GM12878 (cell line): ENCODE data around the gene CATSPER3. TPM values are rescaled to one million over a fixed set of nuclear protein-coding genes. Genes with fewer than 3 reads are reported as not detected.

Experiments used
- ATAC-seq: fragments of 200-7000 bp; cut with Tn5 transposase; 3 replicates; pipeline ENCODE4 v1.9.1; 2020; ENCODE audit warnings: mild to moderate bottlenecking, moderate library complexity
- BruUV-seq: library from RNA; stranded (reverse); fragments of 400-500 nt; replicated peaks from 2 replicates; lab custom pipeline; 2021; lab: Mats Ljungman, UMichigan
- CTCF ChIA-PET: fragments of 300-600 bp; sonication (Branson Sonifier 250); formaldehyde crosslinking; extraction: SDS; loops from one replicate; lab custom pipeline; 2021; ENCODE audit warnings: inconsistent platforms; lab: Yijun Ruan, JAX
- POLR2A ChIA-PET: fragments of 350-600 bp; formaldehyde crosslinking; extraction: SDS; loops from one replicate; lab custom pipeline; 2021; ENCODE audit warnings: inconsistent platforms; lab: Charles Lee
- RAD21 ChIA-PET: fragments of 300-600 bp; sonication (Branson Sonifier 250); formaldehyde crosslinking; loops from one replicate; lab custom pipeline; 2023; ENCODE audit warnings: antibody characterized with exemption; ENCODE audit not compliant: unreplicated experiment; lab: Charles Lee
- SMC1A ChIA-PET: fragments of 300-600 bp; sonication (Branson Sonifier 250); formaldehyde crosslinking; loops from one replicate; lab custom pipeline; 2023; ENCODE audit not compliant: unreplicated experiment, uncharacterized antibody; lab: Charles Lee
- DNase-seq: peaks from one replicate; pipeline ENCODE4 v3.0.0-alpha.2; 2011; ENCODE audit warnings: low read depth, low spot score
- FAIRE-seq: peaks from 3 replicates; lab custom pipeline; 2011; peaks lifted over from hg19 to GRCh38; lab: Jason Lieb, UNC
- H2AFZ ChIP-seq: 2 replicates; pipeline ENCODE4 v1.6.0; 2011; ENCODE audit warnings: low read depth, low read length, control low read depth; ENCODE audit not compliant: control insufficient read depth
- H3K27ac ChIP-seq: 2 replicates; pipeline ENCODE4 v1.5.1; 2011; ENCODE audit warnings: control low read depth; ENCODE audit not compliant: control insufficient read depth, insufficient read depth
- H3K27me3 ChIP-seq, 2 experiments: replicated peaks in 1 of 2; 2 replicates each; pipeline versions ENCODE4 v1.6.0 to v1.6.1; 2011; ENCODE audit warnings: low read length in 1 of 2; ENCODE audit not compliant: control insufficient read depth in 2 of 2, insufficient read depth in 2 of 2
- H3K36me3 ChIP-seq, 2 experiments: 2 replicates each; pipeline ENCODE4 v1.5.1; 2011; ENCODE audit warnings: low read length in 1 of 2; ENCODE audit not compliant: control insufficient read depth in 2 of 2, insufficient read depth in 2 of 2
- H3K4me1 ChIP-seq: 2 replicates; pipeline ENCODE4 v1.6.1; 2011; ENCODE audit warnings: mild to moderate bottlenecking, low read length, moderate library complexity, mixed read lengths; ENCODE audit not compliant: control insufficient read depth, insufficient read depth
- H3K4me2 ChIP-seq: 2 replicates; pipeline ENCODE4 v1.6.0; 2011; ENCODE audit warnings: control low read depth; ENCODE audit not compliant: control insufficient read depth, insufficient read depth
- H3K4me3 ChIP-seq: fragments of 200-600 bp; sonication (generic); 2 replicates; pipeline ENCODE4 v1.5.1; 2016
- H3K79me2 ChIP-seq: 2 replicates; pipeline ENCODE4 v1.6.0; 2011; ENCODE audit warnings: low read length; ENCODE audit not compliant: control insufficient read depth, insufficient read depth
- H3K9ac ChIP-seq: 2 replicates; pipeline ENCODE4 v1.8.0; 2011; ENCODE audit warnings: low read length, control low read depth, mixed read lengths; ENCODE audit not compliant: control insufficient read depth, insufficient read depth
- H3K9me3 ChIP-seq: replicated peaks from 3 replicates; pipeline ENCODE4 v1.5.1; 2011; ENCODE audit warnings: mild to moderate bottlenecking, low read length; ENCODE audit not compliant: control insufficient read depth, insufficient read depth
- H4K20me1 ChIP-seq: 2 replicates; pipeline ENCODE4 v1.6.0; 2011; ENCODE audit not compliant: control insufficient read depth, insufficient read depth
- ATF7 ChIP-seq: fragments of 450-650 bp; IDR thresholded peaks from 2 replicates; pipeline ENCODE4 v1.6.1; 2016; ENCODE audit warnings: low read depth, mild to moderate bottlenecking
- HCFC1 ChIP-seq: fragments of 150-350 bp; IDR thresholded peaks from 2 replicates; pipeline ENCODE4 v1.6.1; 2014; ENCODE audit warnings: low read length
- HDGF ChIP-seq: fragments of 450-650 bp; IDR thresholded peaks from 2 replicates; pipeline ENCODE4 v1.6.1; 2016; ENCODE audit warnings: antibody characterized with exemption
- MTA3 ChIP-seq: IDR thresholded peaks from 2 replicates; pipeline ENCODE4 v1.6.1; 2012; ENCODE audit warnings: low read length, inconsistent platforms, borderline replicate concordance
- MYB ChIP-seq: fragments of 150-350 bp; IDR thresholded peaks from 2 replicates; pipeline ENCODE4 v1.6.1; 2014; ENCODE audit warnings: mild to moderate bottlenecking, low read depth, low read length, borderline replicate concordance
- POLR2A ChIP-seq: IDR thresholded peaks from 2 replicates; pipeline ENCODE4 v1.6.1; 2011; ENCODE audit warnings: low read depth, mild to moderate bottlenecking, low read length
- RAD21 ChIP-seq: IDR thresholded peaks from 2 replicates; pipeline ENCODE4 v1.6.1; 2011; ENCODE audit warnings: mild to moderate bottlenecking, low read depth, low read length, moderate library complexity; ENCODE audit not compliant: insufficient read depth
- REST ChIP-seq: IDR thresholded peaks from 2 replicates; pipeline ENCODE4 v1.6.1; 2012; ENCODE audit warnings: mild to moderate bottlenecking, low read depth, low read length
- TARDBP ChIP-seq: IDR thresholded peaks from 2 replicates; pipeline ENCODE4 v1.6.1; 2016; ENCODE audit warnings: borderline replicate concordance
- ZBTB40 ChIP-seq: fragments of 450-650 bp; IDR thresholded peaks from 2 replicates; pipeline ENCODE4 v1.6.1; 2016; ENCODE audit warnings: mild to moderate bottlenecking, moderate library complexity, borderline replicate concordance
- ZNF217 ChIP-seq: fragments of 450-650 bp; IDR thresholded peaks from 2 replicates; pipeline ENCODE4 v1.6.1; 2017; ENCODE audit warnings: antibody characterized with exemption, mild to moderate bottlenecking
- ZZZ3 ChIP-seq: IDR thresholded peaks from 2 replicates; pipeline ENCODE4 v1.6.1; 2011; ENCODE audit warnings: low read depth; ENCODE audit not compliant: control insufficient read depth, insufficient read length
- WGBS: methylation state at CpG from one replicate; pipeline ENCODE4 v1.1.6; 2016; ENCODE audit warnings: low lambda C conversion rate; ENCODE audit not compliant: insufficient replicate concordance, insufficient coverage; ENCODE audit errors: missing lambda C conversion rate; 5-methylcytosine and 5-hydroxymethylcytosine counted together
- in situ Hi-C: fragments of 300-500 bp; cut with MboI; formaldehyde crosslinking; loops from 9 replicates; pipeline ENCODE4 v1.14.3; 2018; ENCODE audit warnings: mixed read lengths
- intact Hi-C: fragments of 100-400 bp; cut with micrococcal nuclease; formaldehyde crosslinking; loops from one replicate; pipeline ENCODE4 v1.14.2; 2022; ENCODE audit not compliant: unreplicated experiment
- polyA plus RNA-seq, 11 experiments: library from polyadenylated mRNA; depleted of rRNA in 4 of 11; unstranded in 6 of 11; stranded (reverse) in 5 of 11; fragments of >200 nt; fragmentation: Nextera tagmentation in 4 of 11; fragmentation: Illumina TruSeq in 1 of 11; extraction: Ambion mirVana in 4 of 11; extraction: Trizol in 1 of 11; gene quantifications; 1 replicate in 1 of 11; 2 replicates in 10 of 11; pipeline versions ENCODE4 v1.2.1 to v1.2.3, GENCODE V29; 2011 to 2016; ENCODE audit warnings: inconsistent platforms in 2 of 11, missing spikeins in 2 of 11, low read depth in 1 of 11
- total RNA-seq, 4 experiments: library from RNA; depleted of rRNA in 3 of 4; stranded (reverse); fragments of >200 nt in 3 of 4; fragmentation: Illumina TruSeq in 1 of 4; extraction: Trizol in 1 of 4; gene quantifications; 2 replicates each; pipeline versions ENCODE4 v1.2.1 to v1.2.3, GENCODE V29; 2013 to 2021
- TF ChIP-seq, protein P1 (sequence below): IDR thresholded peaks from 2 replicates; pipeline ENCODE4 v1.6.1; 2011; ENCODE audit warnings: borderline replicate concordance, low read depth, mild to moderate bottlenecking, moderate library complexity, mixed read lengths, low read length; ENCODE audit not compliant: insufficient read depth; ENCODE audit errors: extremely low read length
- TF ChIP-seq, protein P2 (sequence below): fragments of 450-650 bp; IDR thresholded peaks from 2 replicates; pipeline ENCODE4 v1.6.1; 2016; ENCODE audit warnings: mild to moderate bottlenecking

CATSPER3 gene
- total and polyA plus RNA-seq, 10 of the 15 experiments (the other 5 are each of a cell fraction or from before 2014, with no cell fraction given), result 0.06 to 0.38 (median 0.13) TPM; not detected in 4

GRCh38 chr5:135039271-135040033, 71.7 kb downstream of the CATSPER3 start:
- POLR2A ChIA-PET, result no interaction called here
- Histone ChIP-seq H3K79me2 (no peaks in the 10 kb centered on the region), H3K4me3 (no peak overlapping the region), H3K9ac (no peak overlapping the region), H3K4me1 (no peaks in the 10 kb centered on the region), H2AFZ (no peak overlapping the region), H3K4me2 (no peak overlapping the region), H3K9me3 (no peaks in the 10 kb centered on the region), H3K27me3 (peaks cover 34 to 42% of the 10 kb centered on the region in 2 experiments), H3K36me3 (no peaks in the 10 kb centered on the region), H4K20me1 (peaks cover 2% of the 10 kb centered on the region; the same call in 1 of the 2 replicates), H3K27ac (no peak overlapping the region)
- SMC1A ChIA-PET, result no interaction called here
- CTCF ChIA-PET, result no interaction called here
- no TSS peak for BruUV-seq
- FAIRE-seq, result no peak
- ATAC-seq, result no peak; the same call in 2 of the 3 replicates
- intact Hi-C loops, result no loop called here
- no peak for DNase-seq
- 24% methylated on average over 47 of the region's 87 CpGs for WGBS
- in situ Hi-C loops, result no loop called here
- RAD21 ChIA-PET, result no interaction called here
- TF ChIP-seq, protein P1, sequence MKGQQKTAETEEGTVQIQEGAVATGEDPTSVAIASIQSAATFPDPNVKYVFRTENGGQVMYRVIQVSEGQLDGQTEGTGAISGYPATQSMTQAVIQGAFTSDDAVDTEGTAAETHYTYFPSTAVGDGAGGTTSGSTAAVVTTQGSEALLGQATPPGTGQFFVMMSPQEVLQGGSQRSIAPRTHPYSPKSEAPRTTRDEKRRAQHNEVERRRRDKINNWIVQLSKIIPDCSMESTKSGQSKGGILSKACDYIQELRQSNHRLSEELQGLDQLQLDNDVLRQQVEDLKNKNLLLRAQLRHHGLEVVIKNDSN, result no peak
- TF ChIP-seq MTA3, result no peak
- TF ChIP-seq RAD21, result no peak
- no peak for TF ChIP-seq ATF7
- no peak for TF ChIP-seq HCFC1
- no peak for TF ChIP-seq TARDBP
- no peak for TF ChIP-seq MYB
- no peak for TF ChIP-seq HDGF
- no peak for TF ChIP-seq POLR2A
- TF ChIP-seq ZBTB40, result no peak
- no peak for TF ChIP-seq REST
- TF ChIP-seq, protein P2, sequence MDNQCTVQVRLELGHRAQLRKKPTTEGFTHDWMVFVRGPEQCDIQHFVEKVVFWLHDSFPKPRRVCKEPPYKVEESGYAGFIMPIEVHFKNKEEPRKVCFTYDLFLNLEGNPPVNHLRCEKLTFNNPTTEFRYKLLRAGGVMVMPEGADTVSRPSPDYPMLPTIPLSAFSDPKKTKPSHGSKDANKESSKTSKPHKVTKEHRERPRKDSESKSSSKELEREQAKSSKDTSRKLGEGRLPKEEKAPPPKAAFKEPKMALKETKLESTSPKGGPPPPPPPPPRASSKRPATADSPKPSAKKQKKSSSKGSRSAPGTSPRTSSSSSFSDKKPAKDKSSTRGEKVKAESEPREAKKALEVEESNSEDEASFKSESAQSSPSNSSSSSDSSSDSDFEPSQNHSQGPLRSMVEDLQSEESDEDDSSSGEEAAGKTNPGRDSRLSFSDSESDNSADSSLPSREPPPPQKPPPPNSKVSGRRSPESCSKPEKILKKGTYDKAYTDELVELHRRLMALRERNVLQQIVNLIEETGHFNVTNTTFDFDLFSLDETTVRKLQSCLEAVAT, result no peak
- no peak for TF ChIP-seq ZZZ3
- TF ChIP-seq ZNF217, result no peak
